Gastroesophageal sphincter (tissue), 4 donors: Measurements from ENCODE around the gene CFAP298. TPM values are rescaled to one million over a fixed set of nuclear protein-coding genes. Genes with fewer than 3 reads are reported as not detected.
"Not testable (repeated sequence)": the region's sequence is repeated elsewhere in the genome, so short reads cannot be mapped to it uniquely, and the experiment has no call there.

Experiments
- ATAC-seq: fragments of 150-250 bp; one replicate; pipeline ENCODE4 v1.9.1; 2016; ENCODE audit warnings: mild to moderate bottlenecking, moderate library complexity
- H3K27ac ChIP-seq, 4 donors: fragments of 200-600 bp; sonication (generic) in 3 of 4; 1 replicate in 3 of 4; 2 replicates in 1 of 4; pipeline ENCODE4 v1.5.1; 2016 to 2019
- H3K27me3 ChIP-seq: fragments of 200-600 bp; sonication (generic); one replicate; pipeline ENCODE4 v1.5.1; 2019
- H3K36me3 ChIP-seq, 2 donors: fragments of 200-600 bp; sonication (generic); one replicate each; pipeline ENCODE4 v1.5.1; 2019; ENCODE audit warnings: control low read depth in 1 of 2
- H3K4me1 ChIP-seq, 3 donors: fragments of 200-600 bp; sonication (generic); 1 replicate in 2 of 3; 2 replicates in 1 of 3; pipeline ENCODE4 v1.5.1; 2016 to 2019; ENCODE audit warnings: control low read depth in 2 of 3
- H3K4me3 ChIP-seq, 2 donors: fragments of 200-600 bp; sonication (generic); one replicate each; pipeline ENCODE4 v1.5.1; 2019; ENCODE audit warnings: mild to moderate bottlenecking in 1 of 2, moderate library complexity in 1 of 2
- H3K9me3 ChIP-seq, 3 donors: fragments of 200-600 bp; sonication (generic); one replicate each; pipeline ENCODE4 v1.5.1; 2017 to 2019; ENCODE audit warnings: control low read depth in 2 of 3
- EP300 ChIP-seq: sonication (generic); formaldehyde crosslinking; IDR thresholded peaks from one replicate; pipeline ENCODE4 v1.6.1; 2017; ENCODE audit warnings: antibody characterized with exemption, mild to moderate bottlenecking
- POLR2A ChIP-seq, 2 donors: fragments of 450-650 bp; IDR thresholded peaks; one replicate each; pipeline ENCODE4 v1.6.1; 2017; ENCODE audit warnings: antibody characterized with exemption in 2 of 2, mild to moderate bottlenecking in 2 of 2, moderate library complexity in 1 of 2
- POLR2AphosphoS5 ChIP-seq: sonication (generic); formaldehyde crosslinking; IDR thresholded peaks from one replicate; pipeline ENCODE4 v1.6.1; 2017; ENCODE audit warnings: antibody characterized with exemption
- WGBS, 2 donors: methylation state at CpG; one replicate each; pipeline ENCODE4 v1.1.5; 2018; ENCODE audit warnings: low coverage in 1 of 2; 5-methylcytosine and 5-hydroxymethylcytosine counted together
- total RNA-seq, 4 donors: library from RNA; depleted of rRNA; stranded (reverse); fragments of >200 nt; gene quantifications; one replicate each; pipeline ENCODE4 v1.1.0, GENCODE V29; 2016
- TF ChIP-seq, protein P1 (sequence below), 4 experiments: fragments of 200-600 bp in 2 of 4; fragments of 450-650 bp in 2 of 4; sonication (generic) in 1 of 4; IDR thresholded peaks; one replicate each; pipeline ENCODE4 v1.5.1; 2017 to 2019; ENCODE audit warnings: antibody characterized with exemption in 4 of 4, mild to moderate bottlenecking in 2 of 4, moderate library complexity in 2 of 4

CFAP298 gene
- total RNA-seq, 4 donors from 2014 or later: 28.2 to 55.7 (median 32.0) TPM

DNA sequence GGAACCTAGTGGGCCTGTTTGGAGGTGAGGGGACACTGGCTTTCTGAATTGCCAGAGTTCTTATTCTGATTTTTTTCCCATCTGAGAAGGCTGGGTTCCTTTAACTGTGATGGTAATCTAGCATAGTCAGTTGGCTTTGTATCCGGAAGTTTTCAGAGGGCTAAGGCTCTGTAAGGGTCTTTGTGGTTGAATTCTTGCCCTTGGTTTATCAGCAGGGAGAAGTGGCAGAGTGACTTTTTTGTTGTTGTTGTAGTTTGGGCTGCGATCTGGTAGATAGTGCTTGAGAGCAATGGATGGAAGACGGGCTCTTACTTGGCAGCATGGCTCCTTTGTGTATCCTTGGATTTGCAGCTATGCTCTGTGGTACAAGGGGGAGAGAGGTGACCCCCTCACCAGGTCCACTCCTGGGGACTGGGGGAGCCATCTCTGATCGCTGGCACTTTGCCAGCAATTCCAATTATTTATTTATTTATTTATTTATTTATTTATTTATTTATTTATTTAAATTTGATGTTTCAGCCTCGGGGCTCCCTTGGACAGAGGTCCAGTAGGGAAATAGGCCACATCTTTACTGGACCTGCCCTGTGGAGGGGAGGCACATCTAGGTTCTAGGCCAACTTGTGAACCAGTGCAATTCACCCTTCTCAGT, 45.3 kb downstream of the CFAP298 start:
- Histone ChIP-seq H3K36me3 (no peaks in the 10 kb centered on the region), H3K27me3 (no peaks in the 10 kb centered on the region), H3K9me3 (peaks cover 0 to 7% (median 0%) of the 10 kb centered on the region in 3 donors), H3K4me1 (peaks cover 0 to 27% (median 0%) of the 10 kb centered on the region in 3 donors), H3K27ac (no peak overlapping the region), H3K4me3 (no peak overlapping the region)
- 78 to 90% methylated on average over 3 to 4 of the region's 5 CpGs for WGBS, 2 donors
- ATAC-seq: no peak
- no peak for TF ChIP-seq POLR2A (IDR thresholded peaks at IDR 0.05)
- TF ChIP-seq, protein P1, sequence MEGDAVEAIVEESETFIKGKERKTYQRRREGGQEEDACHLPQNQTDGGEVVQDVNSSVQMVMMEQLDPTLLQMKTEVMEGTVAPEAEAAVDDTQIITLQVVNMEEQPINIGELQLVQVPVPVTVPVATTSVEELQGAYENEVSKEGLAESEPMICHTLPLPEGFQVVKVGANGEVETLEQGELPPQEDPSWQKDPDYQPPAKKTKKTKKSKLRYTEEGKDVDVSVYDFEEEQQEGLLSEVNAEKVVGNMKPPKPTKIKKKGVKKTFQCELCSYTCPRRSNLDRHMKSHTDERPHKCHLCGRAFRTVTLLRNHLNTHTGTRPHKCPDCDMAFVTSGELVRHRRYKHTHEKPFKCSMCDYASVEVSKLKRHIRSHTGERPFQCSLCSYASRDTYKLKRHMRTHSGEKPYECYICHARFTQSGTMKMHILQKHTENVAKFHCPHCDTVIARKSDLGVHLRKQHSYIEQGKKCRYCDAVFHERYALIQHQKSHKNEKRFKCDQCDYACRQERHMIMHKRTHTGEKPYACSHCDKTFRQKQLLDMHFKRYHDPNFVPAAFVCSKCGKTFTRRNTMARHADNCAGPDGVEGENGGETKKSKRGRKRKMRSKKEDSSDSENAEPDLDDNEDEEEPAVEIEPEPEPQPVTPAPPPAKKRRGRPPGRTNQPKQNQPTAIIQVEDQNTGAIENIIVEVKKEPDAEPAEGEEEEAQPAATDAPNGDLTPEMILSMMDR (IDR thresholded peaks at IDR 0.05): no peak
- TF ChIP-seq EP300: no peak
- no peak for TF ChIP-seq POLR2AphosphoS5

DNA sequence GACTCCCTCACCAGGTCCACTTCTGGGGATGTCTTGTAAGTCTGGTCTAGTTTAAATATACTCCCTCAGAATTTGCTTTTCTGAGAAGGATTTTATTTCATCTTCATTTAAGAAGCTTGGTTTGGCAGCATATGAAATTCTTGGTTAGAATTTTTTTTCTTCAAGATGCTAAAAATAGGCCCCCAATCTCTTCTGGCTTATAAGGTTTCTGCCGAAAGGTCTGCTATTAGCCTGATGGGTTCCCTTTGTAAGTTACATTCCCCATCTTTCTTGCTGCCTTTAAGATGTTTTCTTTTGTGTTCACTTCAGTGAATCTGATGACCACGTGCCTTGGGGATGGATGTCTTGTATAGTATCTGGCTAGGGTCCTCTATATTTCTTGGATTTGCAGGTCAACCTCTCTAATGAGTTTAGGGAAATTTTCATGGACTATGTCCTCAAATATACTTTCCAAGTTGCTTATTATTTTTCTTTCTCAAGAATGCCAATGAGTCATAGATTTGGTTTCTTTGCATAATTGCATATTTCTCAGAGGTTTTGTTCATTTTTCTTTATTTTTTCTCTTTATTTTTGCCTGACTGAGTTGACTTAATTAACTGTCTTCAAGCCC, 46.2 kb downstream of the CFAP298 start:
- peaks cover 0 to 29% (median 0%) of the 10 kb centered on the region in 3 donors for H3K4me1 ChIP-seq
- H3K36me3 ChIP-seq: no peaks in the 10 kb centered on the region
- no peak for ATAC-seq
- peaks cover 0 to 7% (median 0%) of the 10 kb centered on the region in 3 donors for H3K9me3 ChIP-seq
- TF ChIP-seq POLR2AphosphoS5 (no peak), POLR2A (IDR thresholded peaks at IDR 0.05) (no peak)
- TF ChIP-seq, protein P1 (IDR thresholded peaks at IDR 0.05): no peak
- WGBS, 2 donors: 75 to 89% methylated on average over 2 of the region's 2 CpGs
- H3K27ac ChIP-seq: no peak overlapping the region
- no peak overlapping the region for H3K4me3 ChIP-seq
- no peaks in the 10 kb centered on the region for H3K27me3 ChIP-seq

DNA sequence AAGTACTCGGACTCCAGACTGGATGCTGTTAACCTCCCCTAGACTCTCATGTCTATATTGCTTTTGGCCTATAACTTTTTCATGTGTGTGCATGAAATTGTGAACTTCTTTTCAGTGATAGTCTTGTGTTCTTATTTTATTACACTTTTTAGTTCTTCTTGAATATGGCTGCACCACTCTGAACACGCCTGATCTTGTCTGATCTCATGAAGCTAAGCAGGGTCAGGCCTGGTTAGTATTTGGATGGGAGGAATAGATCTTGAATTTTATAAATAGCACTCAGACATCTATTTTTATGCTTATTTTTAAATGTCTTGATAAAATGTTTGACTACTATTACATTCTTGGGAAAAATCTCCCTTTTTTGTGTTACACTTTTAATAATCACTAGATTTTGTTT, 49.3 kb downstream of the CFAP298 start:
- Histone ChIP-seq H3K4me1 (peaks cover 0 to 13% (median 0%) of the 10 kb centered on the region in 3 donors), H3K9me3 (peaks cover 0 to 7% (median 0%) of the 10 kb centered on the region in 3 donors), H3K4me3 (no peak overlapping the region), H3K27ac (peak overlapping the region in 2 of 4 donors; percentile 66 to 76), H3K27me3 (no peaks in the 10 kb centered on the region), H3K36me3 (no peaks in the 10 kb centered on the region)
- no peak for TF ChIP-seq POLR2AphosphoS5
- TF ChIP-seq POLR2A (IDR thresholded peaks at IDR 0.05): no peak
- no peak for TF ChIP-seq EP300
- TF ChIP-seq, protein P1 (IDR thresholded peaks at IDR 0.05): no peak
- 61 to 86% methylated on average over 2 of the region's 2 CpGs for WGBS, 2 donors
- no peak for ATAC-seq

DNA sequence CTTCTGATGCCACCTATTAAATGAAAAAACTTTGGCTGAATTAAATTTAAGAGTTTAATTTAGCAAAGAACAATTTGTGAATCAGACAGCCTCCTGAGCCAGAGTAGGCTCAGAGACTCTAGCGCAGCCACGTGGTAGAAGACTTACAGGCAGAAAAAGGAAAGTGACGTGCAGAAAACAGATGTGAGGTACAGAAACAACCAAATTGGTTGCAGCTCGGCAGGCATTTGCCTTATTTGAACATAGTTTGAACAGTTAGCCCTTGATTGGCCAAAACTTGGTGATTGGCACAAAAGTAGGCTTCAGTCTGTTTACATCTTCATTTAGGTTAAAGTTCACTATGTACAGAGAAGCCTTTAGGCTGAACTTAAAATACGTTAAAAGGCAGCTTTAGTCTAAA, 49.8 kb downstream of the CFAP298 start:
- peaks cover 0 to 13% (median 0%) of the 10 kb centered on the region in 3 donors for H3K4me1 ChIP-seq
- peaks cover 0 to 7% (median 0%) of the 10 kb centered on the region in 3 donors for H3K9me3 ChIP-seq
- TF ChIP-seq POLR2A (IDR thresholded peaks at IDR 0.05) (no peak), POLR2AphosphoS5 (peak; percentile 9), EP300 (no peak)
- TF ChIP-seq, protein P1 (IDR thresholded peaks at IDR 0.05): peak in 3 of 4 experiments; percentile 29 to 54 (median 30)
- ATAC-seq: peak; percentile 75
- H3K27ac ChIP-seq: peak overlapping the region in 3 of 4 donors; percentile 66 to 76 (median 67)
- no peaks in the 10 kb centered on the region for H3K27me3 ChIP-seq
- H3K36me3 ChIP-seq: no peaks in the 10 kb centered on the region
- WGBS, 2 donors: 30 to 79% methylated on average over 5 of the region's 5 CpGs
- no peak overlapping the region for H3K4me3 ChIP-seq

DNA sequence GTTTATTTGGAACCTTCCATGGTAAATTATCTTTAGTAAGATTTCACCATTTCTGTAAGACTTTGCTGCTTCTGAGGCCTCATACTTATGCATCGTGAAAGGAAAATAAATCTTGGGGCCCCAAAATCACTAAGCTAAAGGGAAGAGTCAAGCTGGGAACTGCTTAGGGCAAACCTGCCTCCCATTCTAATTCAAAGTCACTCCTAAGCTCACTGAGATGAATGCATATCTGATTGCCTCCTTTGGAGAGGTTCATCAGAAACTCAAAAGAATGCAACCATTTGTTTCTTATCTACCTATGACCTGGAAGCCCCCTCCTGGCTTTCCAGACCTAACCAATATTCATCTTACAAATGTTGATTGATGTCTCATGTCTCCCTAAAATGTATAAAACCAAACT, 50.7 kb downstream of the CFAP298 start:
- not testable (repeated sequence) for H3K9me3 ChIP-seq, H3K27me3 ChIP-seq, H3K4me3 ChIP-seq, H3K36me3 ChIP-seq, ATAC-seq
- WGBS, 2 donors: 67% methylated on average over 1 of the region's 1 CpG; no CpG with 5 or more reads in 1 of the 2 donors
- H3K27ac ChIP-seq: peak overlapping the region in 1 of 4 donors; percentile 76
- peaks cover 0 to 13% (median 0%) of the 10 kb centered on the region in 3 donors for H3K4me1 ChIP-seq
